Measurements from ENCODE around the gene MRS2.
"Not testable (repeated sequence)": the region's sequence is repeated elsewhere in the genome, so short reads cannot be mapped to it uniquely, and the experiment has no call there.

Gene MRS2

GRCh38 chr6:24382220-24382540, 20.6 kb upstream of the MRS2 start:
- in situ Hi-C loops (cut with MboI; ENCODE audit: low sequenced_read_pairs, unreplicated experiment): no loop called here
- TF ChIP-seq, protein P1, sequence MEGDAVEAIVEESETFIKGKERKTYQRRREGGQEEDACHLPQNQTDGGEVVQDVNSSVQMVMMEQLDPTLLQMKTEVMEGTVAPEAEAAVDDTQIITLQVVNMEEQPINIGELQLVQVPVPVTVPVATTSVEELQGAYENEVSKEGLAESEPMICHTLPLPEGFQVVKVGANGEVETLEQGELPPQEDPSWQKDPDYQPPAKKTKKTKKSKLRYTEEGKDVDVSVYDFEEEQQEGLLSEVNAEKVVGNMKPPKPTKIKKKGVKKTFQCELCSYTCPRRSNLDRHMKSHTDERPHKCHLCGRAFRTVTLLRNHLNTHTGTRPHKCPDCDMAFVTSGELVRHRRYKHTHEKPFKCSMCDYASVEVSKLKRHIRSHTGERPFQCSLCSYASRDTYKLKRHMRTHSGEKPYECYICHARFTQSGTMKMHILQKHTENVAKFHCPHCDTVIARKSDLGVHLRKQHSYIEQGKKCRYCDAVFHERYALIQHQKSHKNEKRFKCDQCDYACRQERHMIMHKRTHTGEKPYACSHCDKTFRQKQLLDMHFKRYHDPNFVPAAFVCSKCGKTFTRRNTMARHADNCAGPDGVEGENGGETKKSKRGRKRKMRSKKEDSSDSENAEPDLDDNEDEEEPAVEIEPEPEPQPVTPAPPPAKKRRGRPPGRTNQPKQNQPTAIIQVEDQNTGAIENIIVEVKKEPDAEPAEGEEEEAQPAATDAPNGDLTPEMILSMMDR (IDR thresholded peaks at IDR 0.05; ENCODE audit: borderline replicate concordance, control extremely low read depth, extremely low read depth, insufficient read depth, missing control alignments): no peak
- no peak for DNase-seq (ENCODE audit: low spot score)

DNA sequence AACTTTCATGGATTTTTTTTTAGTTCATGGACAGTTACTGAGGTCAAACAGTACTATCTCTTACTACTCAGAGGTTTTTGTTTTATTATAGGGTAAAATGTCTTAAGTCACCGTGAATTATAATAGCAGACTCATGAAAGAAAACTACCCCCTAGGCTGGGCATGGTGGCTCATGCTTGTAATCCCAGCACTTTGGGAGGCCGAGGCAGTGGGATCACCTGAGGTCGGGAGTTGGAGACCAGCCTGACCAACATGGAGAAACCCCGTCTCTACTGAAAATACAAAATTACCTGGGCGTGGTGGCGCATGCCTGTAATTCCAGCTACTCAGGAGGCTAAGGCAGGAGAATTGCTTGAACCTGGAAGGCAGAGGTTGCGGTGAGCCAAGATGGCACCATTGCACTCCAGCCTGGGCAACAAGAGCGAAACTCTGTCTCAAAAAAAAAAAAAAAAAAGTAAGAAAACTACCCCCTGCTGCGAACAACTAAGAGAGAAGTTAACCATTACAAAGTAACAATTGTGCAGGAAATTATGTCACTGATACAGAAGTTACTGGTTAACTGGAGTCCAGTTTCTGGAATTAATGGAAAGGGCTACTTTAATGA, 19.7 kb upstream of the MRS2 start:
- in situ Hi-C loops (cut with MboI; ENCODE audit: low sequenced_read_pairs, unreplicated experiment); DNase-seq (ENCODE audit: low spot score): not testable (repeated sequence)

DNA sequence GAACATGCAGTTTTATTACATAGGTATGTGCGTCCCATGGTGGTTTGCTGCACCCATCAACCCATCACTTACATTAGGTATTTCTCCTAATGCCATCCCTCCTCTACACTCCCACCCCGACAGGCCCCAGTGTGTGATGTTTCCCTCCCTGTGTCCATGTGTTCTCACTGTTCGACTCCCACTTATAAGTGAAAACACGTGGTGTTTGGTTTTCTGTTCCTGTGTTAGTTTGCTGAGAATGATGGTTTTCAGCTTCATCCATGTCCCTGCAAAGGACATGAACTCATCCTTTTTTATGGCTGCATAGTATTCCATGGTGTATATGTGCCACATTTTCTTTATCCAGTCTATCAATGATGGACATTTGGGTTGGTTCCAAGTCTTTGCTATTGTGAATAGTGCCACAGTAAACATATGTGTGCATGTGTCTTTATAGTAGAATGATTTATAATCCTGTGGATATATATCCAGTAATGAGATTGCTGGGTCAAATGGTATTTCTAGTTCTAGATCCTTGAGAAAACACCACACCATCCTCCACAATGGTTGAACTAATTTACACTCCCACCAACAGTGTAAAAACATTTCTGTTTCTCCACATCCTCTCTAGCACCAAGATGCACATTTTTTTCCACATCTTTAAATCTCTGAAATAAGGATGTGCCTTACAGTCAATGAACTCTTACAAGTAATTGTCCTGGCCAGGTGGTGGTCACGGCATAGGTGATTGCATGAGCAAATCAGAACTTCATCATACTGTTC, 18.2 kb upstream of the MRS2 start:
- in situ Hi-C loops (cut with MboI; ENCODE audit: low sequenced_read_pairs, unreplicated experiment): not testable (repeated sequence)

GRCh38 chr6:24385536-24386269, 17.0 kb upstream of the MRS2 start:
- TF ChIP-seq, protein P1 (IDR thresholded peaks at IDR 0.05; ENCODE audit: borderline replicate concordance, control extremely low read depth, extremely low read depth, insufficient read depth, missing control alignments): no peak
- DNase-seq (ENCODE audit: low spot score): no peak
- in situ Hi-C loops (cut with MboI; ENCODE audit: low sequenced_read_pairs, unreplicated experiment): no loop called here

More for the DNA sequence above, 18.2 kb upstream of the MRS2 start:
- not testable (repeated sequence) for DNase-seq (ENCODE audit: low spot score)

GRCh38 chr6:24387818-24388217, 14.9 kb upstream of the MRS2 start:
- in situ Hi-C loops (cut with MboI; ENCODE audit: low sequenced_read_pairs, unreplicated experiment): no loop called here
- TF ChIP-seq, protein P1 (IDR thresholded peaks at IDR 0.05; ENCODE audit: borderline replicate concordance, control extremely low read depth, extremely low read depth, insufficient read depth, missing control alignments): no peak
- DNase-seq (ENCODE audit: low spot score): no peak

DNA sequence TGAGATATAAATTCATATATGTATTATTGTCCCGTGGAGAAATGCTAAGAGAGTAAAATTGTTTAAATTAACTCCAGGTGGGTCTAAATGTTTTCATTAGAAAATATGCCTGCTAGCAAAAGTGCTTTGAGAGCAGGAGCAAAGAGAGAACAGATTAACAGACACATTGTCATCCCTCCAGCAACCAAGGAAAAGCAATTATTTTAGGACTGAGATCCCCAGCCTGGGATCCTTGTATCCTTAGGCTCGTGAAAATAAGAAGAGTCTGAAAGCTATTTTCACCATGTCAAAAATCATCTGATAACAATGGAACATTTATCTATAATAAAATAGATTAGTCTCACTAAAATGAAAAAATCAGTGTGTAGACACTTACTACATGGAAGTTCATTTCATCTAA, 11.5 kb upstream of the MRS2 start:
- no peak for DNase-seq (ENCODE audit: low spot score)
- TF ChIP-seq, protein P1 (IDR thresholded peaks at IDR 0.05; ENCODE audit: borderline replicate concordance, control extremely low read depth, extremely low read depth, insufficient read depth, missing control alignments): no peak
- in situ Hi-C loops (cut with MboI; ENCODE audit: low sequenced_read_pairs, unreplicated experiment): no loop called here

GRCh38 chr6:24391756-24392405, 10.9 kb upstream of the MRS2 start:
- in situ Hi-C loops (cut with MboI; ENCODE audit: low sequenced_read_pairs, unreplicated experiment): no loop called here
- DNase-seq (ENCODE audit: low spot score): peak; percentile 72
- TF ChIP-seq, protein P1 (IDR thresholded peaks at IDR 0.05; ENCODE audit: borderline replicate concordance, control extremely low read depth, extremely low read depth, insufficient read depth, missing control alignments): no peak
